ENCODE results near the gene CNPPD1. TPM values are rescaled to one million over a fixed set of nuclear protein-coding genes. Genes with fewer than 3 reads are reported as not detected.
A peak's percentile ranks its signal among the peaks of the same experiment; 100 is the strongest.

The CNPPD1 gene
- total RNA-seq, 1 experiment from 2014 or later = 43.4 TPM

DNA sequence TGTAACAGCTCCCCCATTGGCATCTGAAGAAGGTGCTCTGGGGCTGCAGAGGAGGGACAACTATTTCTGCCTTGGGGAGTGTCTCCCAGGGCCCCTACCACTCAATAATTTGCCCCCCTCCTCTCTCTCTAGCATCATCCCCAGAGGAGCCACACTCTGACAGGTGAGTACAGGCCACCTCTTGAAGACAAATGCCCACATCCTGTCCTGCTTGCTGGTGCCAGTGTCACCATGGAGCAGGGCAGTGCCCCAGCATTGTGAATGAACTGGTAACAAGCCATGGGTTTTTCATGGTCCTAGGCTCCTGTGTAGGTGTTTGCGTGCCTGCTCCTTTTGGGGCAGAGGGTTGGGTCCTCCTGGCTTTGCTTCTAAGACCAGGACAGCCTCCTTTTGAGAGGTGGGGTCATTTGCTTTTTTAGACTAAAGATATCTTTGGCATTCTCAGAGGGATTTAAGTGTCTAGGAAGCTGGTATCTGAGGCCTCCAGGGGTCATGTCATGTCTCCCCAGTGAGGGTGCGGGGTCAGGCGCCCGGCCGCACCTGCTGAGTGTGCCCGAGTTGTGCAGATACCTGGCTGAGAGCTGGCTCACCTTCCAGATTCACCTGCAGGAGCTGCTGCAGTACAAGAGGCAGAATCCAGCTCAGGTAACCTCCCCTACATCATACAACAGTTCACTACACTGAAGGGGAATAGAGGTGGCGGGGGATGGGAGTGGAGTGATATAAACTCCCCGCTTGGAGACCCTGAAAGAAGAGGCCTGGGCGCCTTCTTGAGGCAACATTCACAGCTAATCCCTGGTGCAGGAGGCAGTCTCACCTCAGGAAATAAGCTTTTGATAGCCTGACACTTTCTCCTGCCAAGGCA is 3.1 kb upstream of the CNPPD1 start:
- DNase-seq (ENCODE audit: low read depth) = no peak

- peak; percentile 31 for DNase-seq (ENCODE audit: low read depth)
These were observed 1.9 kb upstream of the CNPPD1 start for GRCh38 chr2:219178377-219179175.

- DNase-seq (ENCODE audit: low read depth) = peak; percentile 82
These were observed 1.0 kb upstream of the CNPPD1 start, which contains the start of gene RETREG2 for GRCh38 chr2:219177552-219178376. RETREG2 (plus strand) TSS chr2:219178275; CDS start chr2:219178353, 78 bp downstream.

DNA sequence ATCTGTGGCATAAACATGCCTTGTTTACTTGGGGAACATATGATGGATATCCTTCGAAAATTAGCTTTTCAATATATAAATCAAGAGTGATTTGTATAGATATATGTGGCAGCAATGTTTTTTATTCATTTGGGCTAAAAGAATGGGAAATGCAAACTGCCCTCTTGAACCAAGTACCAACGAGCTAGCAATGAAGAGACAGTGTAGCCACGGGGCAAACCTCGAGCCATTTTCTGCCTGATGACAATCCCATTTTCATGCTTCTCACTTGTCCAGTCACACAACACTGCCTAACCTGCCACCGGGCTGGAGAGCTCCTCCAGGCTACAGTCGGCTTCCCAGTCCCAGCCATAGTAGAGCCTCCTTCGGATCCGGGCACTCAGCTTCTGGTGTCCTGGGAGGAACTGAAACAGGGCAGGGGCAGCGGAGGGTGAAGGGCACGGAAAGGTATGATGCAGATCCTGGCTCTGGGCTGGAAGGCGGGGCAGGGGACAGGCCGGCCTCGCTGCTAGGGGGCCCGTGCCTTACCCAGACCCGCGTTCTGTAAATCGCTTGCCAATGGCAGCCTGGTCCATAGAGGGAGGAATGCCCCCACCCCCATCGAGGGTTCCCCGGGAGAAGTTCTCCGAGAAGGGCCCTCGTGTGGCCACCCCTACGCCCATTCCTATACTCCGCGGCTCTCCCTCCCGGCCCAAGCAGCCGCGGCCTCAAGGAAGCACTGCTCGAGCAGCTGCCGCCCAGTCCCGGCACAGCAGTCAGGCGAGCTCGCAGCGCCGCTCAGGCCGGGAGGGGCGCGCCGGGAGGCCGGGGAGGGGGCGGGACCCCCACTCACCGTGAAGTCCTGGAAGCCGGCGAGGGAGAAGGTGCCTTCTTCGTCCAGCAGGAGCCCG is 552 bp downstream of the CNPPD1 start:
- peak; percentile 42 for DNase-seq (ENCODE audit: low read depth)

GRCh38 chr2:219175486-219175885 is 1.2 kb downstream of the CNPPD1 start:
- DNase-seq (ENCODE audit: low read depth) = no peak

DNA sequence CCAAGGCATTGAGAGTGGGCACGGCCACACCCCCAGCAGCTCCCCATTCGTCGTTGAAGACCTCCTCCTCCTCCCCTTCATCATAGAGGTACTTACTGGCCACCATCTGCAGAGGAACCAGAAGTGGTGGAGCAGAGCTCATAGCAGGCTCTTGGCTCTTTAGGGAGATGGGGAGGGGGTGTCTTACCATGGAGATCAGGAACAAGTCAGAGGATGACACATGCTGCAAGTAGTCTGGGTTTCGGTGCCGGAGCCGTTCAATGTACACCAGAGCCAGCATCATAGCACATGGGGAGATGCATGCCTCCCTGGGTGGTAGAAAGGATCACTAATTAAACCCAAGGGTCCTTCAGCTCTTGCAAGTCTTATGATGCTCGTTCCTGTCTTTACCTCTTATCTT is 1.9 kb downstream of the CNPPD1 start:
- no peak for DNase-seq (ENCODE audit: low read depth)

DNA sequence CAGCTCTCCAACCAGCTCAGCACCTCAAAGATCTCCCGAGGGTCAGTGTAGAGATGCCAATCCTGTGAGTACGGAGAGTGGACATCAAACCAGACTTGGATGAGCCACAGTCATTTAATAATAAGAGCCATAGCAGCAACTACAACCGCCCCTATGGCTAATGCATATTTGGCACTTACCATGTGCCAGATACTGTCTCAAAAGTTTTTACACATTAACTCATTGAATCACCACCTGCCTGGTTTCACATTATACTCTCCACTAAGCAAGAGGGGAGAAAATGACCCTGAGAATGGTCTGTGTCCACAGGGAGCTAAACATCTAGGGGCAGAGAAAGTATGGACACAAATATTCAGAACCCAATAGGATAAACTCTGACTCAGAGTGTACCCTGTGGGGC is 2.6 kb downstream of the CNPPD1 start:
- no peak for DNase-seq (ENCODE audit: low read depth)

- no peak for DNase-seq (ENCODE audit: low read depth)
These were observed 3.5 kb downstream of the CNPPD1 start for GRCh38 chr2:219173176-219173575.

DNA sequence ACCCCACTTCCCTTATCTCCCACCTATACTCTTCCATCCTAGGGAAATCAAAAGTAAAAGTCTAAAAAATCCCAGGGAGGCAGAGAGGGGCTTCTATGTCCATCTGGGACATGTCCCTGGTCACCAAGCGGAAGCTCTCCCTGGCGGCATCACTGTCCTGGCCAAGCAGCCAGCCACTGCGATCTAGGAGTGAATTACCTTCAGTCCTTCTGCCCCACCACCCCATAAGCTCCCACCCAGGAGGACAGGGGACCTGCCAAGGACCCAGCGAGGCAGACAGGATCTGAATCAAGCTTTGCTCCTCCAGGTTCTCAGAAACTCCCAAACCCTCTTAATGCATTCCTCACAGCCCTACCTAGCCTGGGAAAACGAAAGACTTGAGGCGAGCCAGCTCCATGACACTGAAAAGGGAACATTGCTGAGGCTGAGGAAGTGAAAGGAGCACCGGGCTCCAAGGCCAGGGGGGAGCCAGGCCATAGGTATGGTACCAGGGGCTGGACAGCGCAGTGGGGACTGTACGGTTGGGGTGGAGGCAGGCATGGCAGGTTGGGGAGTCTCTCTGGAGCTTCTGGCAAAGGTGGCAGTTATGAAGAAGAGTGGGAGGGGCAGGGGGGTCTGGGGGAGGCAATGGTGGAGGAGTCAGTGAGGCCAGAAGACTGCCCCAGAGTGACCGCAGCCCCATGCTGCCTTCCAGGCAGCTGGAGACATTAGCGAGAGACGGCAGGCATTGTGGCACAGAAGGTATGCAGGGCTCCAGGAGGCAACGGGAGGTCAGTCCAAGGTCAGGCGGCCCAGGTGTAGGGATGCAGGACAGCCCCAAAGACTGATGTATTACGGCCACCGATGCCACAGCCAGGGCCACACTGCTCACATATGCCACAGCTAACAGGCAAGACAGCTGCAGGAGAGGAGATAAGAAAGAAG is 4.2 kb downstream of the CNPPD1 start:
- DNase-seq (ENCODE audit: low read depth) = no peak

GRCh38 chr2:219171231-219171651 is 5.5 kb downstream of the CNPPD1 start:
- peak; percentile 72 for DNase-seq (ENCODE audit: low read depth)

GRCh38 chr2:219169930-219170654 is 6.6 kb downstream of the CNPPD1 start, which contains the start of gene SLC23A3:
SLC23A3 (minus strand) TSS chr2:219170029; CDS start chr2:219169984, 45 bp downstream.
- DNase-seq (ENCODE audit: low read depth) = no peak

GRCh38 chr2:219168932-219169331 is 7.8 kb downstream of the CNPPD1 start:
- DNase-seq (ENCODE audit: low read depth) = no peak

GRCh38 chr2:219168526-219168925 is 8.2 kb downstream of the CNPPD1 start:
- DNase-seq (ENCODE audit: low read depth) = no peak

GRCh38 chr2:219167997-219168396 is 8.7 kb downstream of the CNPPD1 start:
- no peak for DNase-seq (ENCODE audit: low read depth)

DNA sequence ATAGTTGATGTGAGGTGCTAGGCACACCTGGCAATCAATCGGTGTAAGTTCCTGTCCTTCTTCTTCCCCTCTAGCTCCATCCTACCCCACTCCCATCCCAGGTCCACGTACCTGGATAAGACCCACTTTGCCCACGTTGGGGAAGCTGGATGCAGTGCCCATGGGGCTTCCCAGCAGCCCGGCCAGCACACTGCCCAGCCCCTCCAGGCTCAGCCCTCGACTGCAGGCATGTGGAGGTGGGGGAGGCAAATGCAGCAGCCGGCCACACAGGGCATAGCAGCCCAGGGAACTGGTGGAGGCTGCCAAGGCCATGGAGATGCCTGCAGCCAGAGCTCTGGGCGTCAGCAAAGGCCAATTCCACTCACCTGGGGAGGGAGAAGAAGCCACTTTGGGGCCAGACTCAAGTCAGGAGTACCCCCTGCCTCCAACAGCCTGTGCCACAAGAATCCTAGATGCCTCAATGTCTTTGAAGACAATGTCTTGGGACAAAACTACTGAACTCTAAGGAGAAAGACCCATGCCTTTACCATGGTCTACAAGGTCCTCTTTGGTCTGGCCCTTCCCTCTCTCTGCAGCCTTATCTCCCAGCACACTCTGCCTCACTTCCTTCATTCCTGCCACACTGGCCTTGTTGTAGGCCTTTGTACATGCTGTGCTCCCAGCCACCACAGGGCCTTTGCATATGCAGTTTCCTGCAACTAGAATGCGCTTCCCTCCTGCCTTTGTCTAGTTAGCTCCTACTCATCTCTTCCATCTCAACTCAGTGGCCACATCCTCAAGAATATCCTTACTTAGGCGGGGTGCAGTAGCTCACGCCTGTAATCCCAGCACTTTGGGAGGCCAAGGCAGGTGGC is 11.4 kb downstream of the CNPPD1 start:
- no peak for DNase-seq (ENCODE audit: low read depth)

- no peak for DNase-seq (ENCODE audit: low read depth)
These were observed 13.6 kb downstream of the CNPPD1 start for GRCh38 chr2:219163156-219163555.

DNA sequence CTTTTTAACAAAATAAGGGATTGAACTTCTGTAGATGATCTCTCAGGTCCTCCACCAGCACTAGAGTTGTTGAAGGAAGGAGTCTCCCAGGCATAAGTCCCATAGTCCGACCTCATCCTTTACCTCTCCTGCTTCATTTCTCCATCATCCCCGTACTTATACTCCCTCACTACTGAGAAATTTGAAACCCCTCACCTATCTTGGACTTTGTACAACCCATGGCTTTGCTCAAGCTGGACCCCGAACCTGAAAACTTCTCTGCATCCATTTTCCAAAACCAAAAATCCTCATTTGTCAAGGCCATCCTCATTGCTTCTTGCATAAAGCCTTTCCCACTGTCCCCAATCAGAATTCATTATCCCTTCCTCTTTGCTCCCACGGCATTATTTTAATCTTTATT is 15.6 kb downstream of the CNPPD1 start:
- no peak for DNase-seq (ENCODE audit: low read depth)

Measured in M059J (cell line).